Pancreas (tissue), 10 donors: ENCODE measurements around the gene PEX1. TPM values are rescaled to one million over a fixed set of nuclear protein-coding genes. Genes with fewer than 3 reads are reported as not detected.
"Not testable (repeated sequence)": the region's sequence is repeated elsewhere in the genome, so short reads cannot be mapped to it uniquely, and the experiment has no call there.

Experiments
- ATAC-seq, 4 donors: fragments of 200-7000 bp; cut with Tn5 transposase; one replicate each; pipeline versions ENCODE4 v1.8.0 to v1.9.1; 2020; ENCODE audit warnings: mild to moderate bottlenecking in 4 of 4, moderate library complexity in 4 of 4
- DNase-seq, 6 donors: peaks; one replicate each; pipeline ENCODE4 v3.0.0-alpha.2; 2020
- FAIRE-seq: peaks from 2 replicates; lab custom pipeline; 2012; peaks lifted over from hg19 to GRCh38; lab: Jason Lieb, UNC
- H3K27ac ChIP-seq, 4 donors: fragments of 200-600 bp; sonication (generic); 1 replicate in 3 of 4; 2 replicates in 1 of 4; pipeline versions ENCODE4 v1.5.0 to v1.8.0; 2020
- H3K27me3 ChIP-seq, 4 donors: fragments of 200-600 bp; one replicate each; pipeline ENCODE4 v1.8.0; 2021
- H3K36me3 ChIP-seq, 3 donors: fragments of 200-600 bp; sonication (generic) in 1 of 3; one replicate each; pipeline versions ENCODE4 v1.5.0 to v1.8.0; 2020 to 2021
- H3K4me1 ChIP-seq, 3 donors: fragments of 200-600 bp; one replicate each; pipeline ENCODE4 v1.8.0; 2021
- H3K4me3 ChIP-seq, 4 donors: fragments of 200-600 bp; sonication (generic) in 2 of 4; one replicate each; pipeline versions ENCODE4 v1.5.0 to v1.8.0; 2020 to 2021
- H3K9me3 ChIP-seq, 4 donors: fragments of 200-600 bp; one replicate each; pipeline ENCODE4 v1.8.0; 2021
- CTCF ChIP-seq, 4 donors: fragments of 200-600 bp; sonication (generic) in 3 of 4; IDR thresholded peaks; one replicate each; pipeline versions ENCODE4 v1.5.0 to v1.8.0; 2021; ENCODE audit warnings: antibody characterized with exemption in 4 of 4
- WGBS, 2 donors: extraction: QIAGEN DNeasy Blood & Tissue Kit; methylation state at CpG; one replicate each; pipeline ENCODE4 v1.1.7; 2013; 5-methylcytosine and 5-hydroxymethylcytosine counted together
- intact Hi-C, 3 donors: fragments of 100-400 bp; cut with DNase I; formaldehyde crosslinking; loops; one replicate each; pipeline versions ENCODE4 v1.11.1 to v1.14.2; 2022
- polyA plus RNA-seq, 2 donors: library from polyadenylated mRNA; stranded (reverse); fragments of 200-250 nt; gene quantifications; one replicate each; pipeline ENCODE4 v1.2.3, GENCODE V29; 2013
- total RNA-seq, 6 donors: library from RNA; stranded (reverse); fragmentation: NEBNext Ultra II Directional in 4 of 6; extraction: Animal tissue kit (Norgen Biotek cat#: 25700) in 4 of 6; gene quantifications; one replicate each; pipeline versions ENCODE4 v1.2.1 to v1.2.4, GENCODE V29; 2021 to 2023
- donor health status: healthy with polysubstance abuse.
- donor health status: DM: no; HTN: no; CAD: no; lungs with moderate emphysema.
- donor health status: DM: no; HTN: no; CAD: no.
- donor health status: control.
- donor health status: control.
- donor health status: Bipolar disorder and iron deficiency.
- donor health status: DM: yes; HTN: yes; CAD: no.
- donor health status: DM: no; HTN: no; CAD: no.
- donor health status: DM: no; HTN: no; CAD: no.
- donor health status: DM: yes; HTN: yes; CAD: no.

The PEX1 gene
- total and polyA plus RNA-seq, 8 donors: 7.6 to 20.8 (median 10.5) TPM

DNA sequence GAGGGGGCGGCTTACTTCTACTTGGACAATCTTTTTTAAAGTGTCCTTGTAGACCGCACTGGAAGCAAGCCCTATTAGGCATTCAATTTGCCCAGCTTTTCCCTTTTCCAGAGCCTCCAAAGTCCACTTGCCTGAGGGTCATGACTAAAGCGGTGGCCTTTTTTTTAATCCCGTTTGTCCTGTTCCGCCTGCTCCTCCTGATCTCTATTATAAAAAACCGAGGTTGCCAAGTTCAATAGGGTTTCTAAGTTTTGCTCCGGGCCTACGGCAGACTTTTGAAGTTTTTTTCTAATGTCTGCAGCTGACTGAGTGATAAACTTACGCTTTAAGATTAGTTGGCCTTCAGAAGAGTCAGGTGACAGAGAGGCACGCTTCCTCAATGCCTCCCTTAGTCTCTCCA, 54.3 kb downstream of the PEX1 start:
- H3K36me3 ChIP-seq, ATAC-seq, H3K4me3 ChIP-seq, H3K9me3 ChIP-seq, H3K4me1 ChIP-seq, H3K27me3 ChIP-seq, FAIRE-seq, intact Hi-C loops, H3K27ac ChIP-seq: not testable (repeated sequence)
- WGBS, 2 donors: 29 to 44% methylated on average over 10 of the region's 10 CpGs
- DNase-seq: peak in 1 of 6 donors; percentile 19

DNA sequence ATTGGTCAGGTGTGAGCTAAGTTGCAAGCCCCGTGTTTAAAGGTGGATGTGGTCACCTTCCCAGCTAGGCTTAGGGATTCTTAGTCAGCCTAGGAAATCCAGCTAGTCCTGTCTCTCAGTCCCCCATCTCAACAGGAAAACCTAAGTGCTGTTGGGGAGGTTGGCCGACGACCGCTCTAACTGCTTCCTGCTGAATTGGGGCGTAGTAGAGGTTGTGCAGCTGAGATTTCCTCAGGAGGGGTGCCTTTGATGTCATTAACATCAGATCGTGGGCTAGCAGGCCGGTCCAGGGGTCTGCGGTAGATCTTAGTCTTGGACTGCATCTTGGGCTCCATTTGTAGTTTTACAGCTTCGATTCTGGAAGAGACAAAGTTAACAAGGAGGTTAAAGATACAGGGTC, 59.7 kb downstream of the PEX1 start:
- H3K4me3 ChIP-seq, H3K9me3 ChIP-seq, H3K4me1 ChIP-seq, ATAC-seq, intact Hi-C loops, H3K36me3 ChIP-seq, DNase-seq, FAIRE-seq, H3K27me3 ChIP-seq, H3K27ac ChIP-seq: not testable (repeated sequence)
- 96 to 98% methylated on average over 9 of the region's 9 CpGs for WGBS, 2 donors

- H3K36me3 ChIP-seq: no peaks in the 10 kb centered on the region
- H3K27ac ChIP-seq: no peak overlapping the region
- no peaks in the 10 kb centered on the region for H3K9me3 ChIP-seq
- 79 to 83% methylated on average over 2 of the region's 2 CpGs for WGBS, 2 donors
- intact Hi-C loops: no loop called here
- no peak overlapping the region for H3K4me3 ChIP-seq
- ATAC-seq: no peak
- H3K4me1 ChIP-seq: no peaks in the 10 kb centered on the region
- no peak for FAIRE-seq
- no peak for DNase-seq
- no peak for TF ChIP-seq CTCF (IDR thresholded peaks at IDR 0.05)
- H3K27me3 ChIP-seq: no peaks in the 10 kb centered on the region
Measured at GRCh38 chr7:92466682-92467081, 61.6 kb downstream of the PEX1 start.

DNA sequence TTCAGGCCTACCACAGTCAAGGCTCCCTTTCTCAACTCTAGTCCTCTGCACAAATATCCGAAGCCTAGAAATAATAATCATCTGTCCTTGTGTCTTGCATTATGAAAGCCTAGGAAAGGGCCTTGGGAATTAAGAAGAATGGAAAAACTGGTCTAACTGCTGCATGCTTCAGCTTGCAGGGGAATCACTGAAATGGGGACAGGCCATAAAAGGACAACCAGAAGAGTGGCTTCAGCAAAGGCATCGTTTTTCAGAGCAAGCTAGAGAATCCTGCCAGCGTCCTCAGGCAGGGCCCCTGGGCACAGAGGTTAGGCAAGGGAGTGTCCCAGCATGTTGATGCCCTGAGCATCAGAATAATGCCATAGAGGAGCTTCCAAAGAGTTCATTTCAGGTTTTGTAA, 63.8 kb downstream of the PEX1 start:
- 57 to 59% methylated on average over 3 of the region's 3 CpGs for WGBS, 2 donors
- intact Hi-C loops: no loop called here
- Histone ChIP-seq H3K4me1 (no peaks in the 10 kb centered on the region), H3K27ac (no peak overlapping the region), H3K4me3 (no peak overlapping the region), H3K36me3 (no peaks in the 10 kb centered on the region), H3K27me3 (no peaks in the 10 kb centered on the region), H3K9me3 (no peaks in the 10 kb centered on the region)
- ATAC-seq (no peak), DNase-seq (no peak), FAIRE-seq (no peak)
- TF ChIP-seq CTCF (IDR thresholded peaks at IDR 0.05): no peak

- TF ChIP-seq CTCF (IDR thresholded peaks at IDR 0.05): no peak
Measured at GRCh38 chr7:92462560-92462959, 65.8 kb downstream of the PEX1 start.

DNA sequence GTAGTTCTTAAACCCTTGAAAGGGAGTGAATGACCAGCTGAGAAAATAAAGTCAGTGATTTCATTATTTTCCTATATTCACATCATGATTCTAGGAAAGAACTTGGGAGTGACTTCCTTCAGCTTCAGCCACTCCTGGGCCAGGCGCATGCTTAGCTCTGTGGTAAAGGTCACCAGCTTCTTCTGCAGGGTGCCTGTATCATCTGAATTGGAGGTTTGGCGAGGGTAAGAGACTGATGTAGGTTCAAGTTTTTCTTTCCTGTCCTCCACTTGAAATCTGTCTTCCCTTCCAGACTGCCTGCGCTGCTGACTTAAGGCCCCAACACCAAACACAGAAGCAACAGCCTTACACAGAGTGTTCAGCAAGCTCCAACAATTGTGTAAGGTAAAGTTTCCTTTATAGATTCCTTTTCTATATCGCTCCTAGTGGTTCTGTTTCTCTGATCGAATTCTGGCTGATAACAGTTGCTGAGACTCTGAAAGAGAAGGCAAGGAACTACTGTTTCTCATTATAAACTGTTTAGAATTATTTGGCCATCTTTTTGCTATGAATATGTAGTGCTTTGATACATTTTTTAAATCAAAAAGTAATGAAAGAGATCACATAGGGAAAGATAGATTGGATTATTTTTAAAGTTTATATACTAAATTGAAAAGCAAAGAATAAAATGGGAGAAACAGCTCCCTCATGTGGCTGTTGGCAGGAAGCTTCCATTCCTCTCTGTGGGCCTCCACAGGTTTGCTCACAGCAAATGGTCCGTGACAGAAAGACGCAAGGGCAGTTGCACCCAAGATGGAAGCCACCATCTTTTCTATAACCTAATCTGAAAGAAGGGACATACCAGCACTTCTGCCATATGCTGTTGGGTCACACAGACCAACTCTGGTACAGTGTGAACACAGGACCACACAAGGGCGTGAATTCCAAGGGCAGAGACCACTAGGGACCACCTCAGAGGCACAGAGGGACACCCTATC, 67.0 kb downstream of the PEX1 start:
- 46 to 48% methylated on average over 8 of the region's 8 CpGs for WGBS, 2 donors
- peak overlapping the region in 1 of 4 donors; percentile 45 for H3K27ac ChIP-seq
- H3K4me1 ChIP-seq: no peaks in the 10 kb centered on the region
- peaks cover 0 to 6% (median 4%) of the 10 kb centered on the region in 3 donors for H3K36me3 ChIP-seq
- FAIRE-seq (no peak), ATAC-seq (peak; percentile 85 to 92 (median 90)), DNase-seq (peak in 2 of 6 donors; percentile 18 to 34)
- H3K9me3 ChIP-seq: no peaks in the 10 kb centered on the region
- TF ChIP-seq CTCF (IDR thresholded peaks at IDR 0.05): peak; percentile 44 to 68 (median 56)
- H3K27me3 ChIP-seq: no peaks in the 10 kb centered on the region
- intact Hi-C loops: no loop called here
- no peak overlapping the region for H3K4me3 ChIP-seq

More at GRCh38 chr7:92462560-92462959, 65.8 kb downstream of the PEX1 start:
- FAIRE-seq (no peak), DNase-seq (no peak), ATAC-seq (no peak)
- H3K9me3 ChIP-seq: no peaks in the 10 kb centered on the region
- no peaks in the 10 kb centered on the region for H3K4me1 ChIP-seq
- intact Hi-C loops: no loop called here
- no peaks in the 10 kb centered on the region for H3K36me3 ChIP-seq
- no peaks in the 10 kb centered on the region for H3K27me3 ChIP-seq
- H3K4me3 ChIP-seq: no peak overlapping the region
- H3K27ac ChIP-seq: no peak overlapping the region
- 94 to 97% methylated on average over 3 of the region's 3 CpGs for WGBS, 2 donors
